ENCODE measurements around the gene PLA2G15.

PLA2G15 gene

DNA sequence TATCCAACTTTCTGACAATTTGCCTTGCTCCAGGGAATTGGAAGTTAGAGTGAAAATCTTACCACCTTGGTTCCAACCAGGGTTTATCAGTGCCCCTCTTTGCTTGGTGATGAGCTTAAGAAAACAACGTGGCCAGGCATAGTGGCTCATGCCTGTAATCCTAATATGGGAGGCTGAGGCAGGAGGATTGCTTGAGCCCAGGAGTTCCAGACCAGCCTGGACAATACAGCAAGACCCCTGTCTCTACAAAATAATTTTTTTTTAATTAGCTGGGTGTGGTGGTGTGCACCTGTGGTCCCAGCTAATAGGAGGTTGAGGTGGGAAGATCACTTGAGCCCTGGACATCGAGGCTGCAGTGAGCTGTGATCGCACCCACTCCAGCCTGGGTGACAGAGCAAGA lies 40.5 kb downstream of the PLA2G15 start:
- TF ChIP-seq TAF1 (IDR thresholded peaks at IDR 0.05; ENCODE audit: borderline replicate concordance, insufficient read depth, low read length) (no peak), POLR2AphosphoS5 (IDR thresholded peaks at IDR 0.05; ENCODE audit: low read depth, low read length) (no peak), FOXP2 (optimal IDR thresholded peaks at IDR 0.05; ENCODE audit: borderline replicate concordance, extremely low read depth, extremely low read length, insufficient read depth) (no peak), SIN3A (IDR thresholded peaks at IDR 0.05; ENCODE audit: borderline replicate concordance, insufficient read depth, low read length) (no peak)
- TF ChIP-seq, protein P1, sequence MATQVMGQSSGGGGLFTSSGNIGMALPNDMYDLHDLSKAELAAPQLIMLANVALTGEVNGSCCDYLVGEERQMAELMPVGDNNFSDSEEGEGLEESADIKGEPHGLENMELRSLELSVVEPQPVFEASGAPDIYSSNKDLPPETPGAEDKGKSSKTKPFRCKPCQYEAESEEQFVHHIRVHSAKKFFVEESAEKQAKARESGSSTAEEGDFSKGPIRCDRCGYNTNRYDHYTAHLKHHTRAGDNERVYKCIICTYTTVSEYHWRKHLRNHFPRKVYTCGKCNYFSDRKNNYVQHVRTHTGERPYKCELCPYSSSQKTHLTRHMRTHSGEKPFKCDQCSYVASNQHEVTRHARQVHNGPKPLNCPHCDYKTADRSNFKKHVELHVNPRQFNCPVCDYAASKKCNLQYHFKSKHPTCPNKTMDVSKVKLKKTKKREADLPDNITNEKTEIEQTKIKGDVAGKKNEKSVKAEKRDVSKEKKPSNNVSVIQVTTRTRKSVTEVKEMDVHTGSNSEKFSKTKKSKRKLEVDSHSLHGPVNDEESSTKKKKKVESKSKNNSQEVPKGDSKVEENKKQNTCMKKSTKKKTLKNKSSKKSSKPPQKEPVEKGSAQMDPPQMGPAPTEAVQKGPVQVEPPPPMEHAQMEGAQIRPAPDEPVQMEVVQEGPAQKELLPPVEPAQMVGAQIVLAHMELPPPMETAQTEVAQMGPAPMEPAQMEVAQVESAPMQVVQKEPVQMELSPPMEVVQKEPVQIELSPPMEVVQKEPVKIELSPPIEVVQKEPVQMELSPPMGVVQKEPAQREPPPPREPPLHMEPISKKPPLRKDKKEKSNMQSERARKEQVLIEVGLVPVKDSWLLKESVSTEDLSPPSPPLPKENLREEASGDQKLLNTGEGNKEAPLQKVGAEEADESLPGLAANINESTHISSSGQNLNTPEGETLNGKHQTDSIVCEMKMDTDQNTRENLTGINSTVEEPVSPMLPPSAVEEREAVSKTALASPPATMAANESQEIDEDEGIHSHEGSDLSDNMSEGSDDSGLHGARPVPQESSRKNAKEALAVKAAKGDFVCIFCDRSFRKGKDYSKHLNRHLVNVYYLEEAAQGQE (IDR thresholded peaks at IDR 0.05; ENCODE audit: insufficient read depth in 1 of 2, low read depth in 2 of 2, low read length in 2 of 2), result no peak

DNA sequence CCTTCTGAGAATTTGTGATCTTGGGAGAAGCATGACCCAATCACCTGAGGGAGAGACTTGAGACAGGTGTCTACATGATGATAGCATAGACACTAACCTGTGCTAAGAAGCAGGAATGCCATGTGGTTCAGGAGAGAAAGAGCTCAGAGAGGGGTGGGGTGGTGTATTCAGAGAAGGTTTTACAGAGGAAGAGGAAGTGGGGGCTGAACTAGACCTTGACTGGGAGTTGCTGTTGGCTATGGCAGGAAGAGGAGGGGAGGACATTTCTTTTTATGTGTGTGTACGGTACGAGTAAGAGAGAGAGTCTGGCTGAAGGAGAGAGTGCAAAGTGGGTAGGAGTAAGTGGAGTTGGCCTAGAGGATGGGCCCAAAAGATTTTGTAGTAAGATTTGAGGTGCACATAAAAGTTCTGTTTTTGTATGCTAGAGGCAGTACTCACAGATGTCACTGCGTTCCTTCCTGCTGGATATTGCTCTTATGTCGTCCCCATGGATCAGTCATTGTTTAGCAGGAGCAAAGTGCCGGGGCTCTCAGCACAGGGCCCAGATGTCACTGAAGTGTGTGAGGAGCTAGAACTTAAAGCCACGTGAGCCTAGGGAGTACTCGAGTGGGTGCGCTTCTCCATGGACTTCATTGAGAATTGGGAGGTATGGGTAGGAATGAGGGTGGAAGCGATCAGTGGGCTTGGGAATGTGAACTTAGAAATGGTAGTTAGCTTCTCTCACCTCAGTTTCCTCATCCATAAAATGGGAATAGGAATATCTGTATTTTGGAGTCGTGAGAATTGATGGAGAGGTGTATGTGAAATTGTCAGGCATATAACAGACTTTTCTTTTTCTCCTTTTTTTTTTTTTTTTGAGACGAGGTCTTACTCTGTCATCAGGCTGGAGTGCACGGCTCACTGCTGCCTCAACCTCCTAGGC lies 41.2 kb downstream of the PLA2G15 start:
- no peak for TF ChIP-seq FOXP2 (optimal IDR thresholded peaks at IDR 0.05; ENCODE audit: borderline replicate concordance, extremely low read depth, extremely low read length, insufficient read depth)
- no peak for TF ChIP-seq TAF1 (IDR thresholded peaks at IDR 0.05; ENCODE audit: borderline replicate concordance, insufficient read depth, low read length)
- TF ChIP-seq SIN3A (IDR thresholded peaks at IDR 0.05; ENCODE audit: borderline replicate concordance, insufficient read depth, low read length), result no peak
- TF ChIP-seq, protein P1 (IDR thresholded peaks at IDR 0.05; ENCODE audit: insufficient read depth in 1 of 2, low read depth in 2 of 2, low read length in 2 of 2), result no peak
- TF ChIP-seq POLR2AphosphoS5 (IDR thresholded peaks at IDR 0.05; ENCODE audit: low read depth, low read length), result no peak

DNA sequence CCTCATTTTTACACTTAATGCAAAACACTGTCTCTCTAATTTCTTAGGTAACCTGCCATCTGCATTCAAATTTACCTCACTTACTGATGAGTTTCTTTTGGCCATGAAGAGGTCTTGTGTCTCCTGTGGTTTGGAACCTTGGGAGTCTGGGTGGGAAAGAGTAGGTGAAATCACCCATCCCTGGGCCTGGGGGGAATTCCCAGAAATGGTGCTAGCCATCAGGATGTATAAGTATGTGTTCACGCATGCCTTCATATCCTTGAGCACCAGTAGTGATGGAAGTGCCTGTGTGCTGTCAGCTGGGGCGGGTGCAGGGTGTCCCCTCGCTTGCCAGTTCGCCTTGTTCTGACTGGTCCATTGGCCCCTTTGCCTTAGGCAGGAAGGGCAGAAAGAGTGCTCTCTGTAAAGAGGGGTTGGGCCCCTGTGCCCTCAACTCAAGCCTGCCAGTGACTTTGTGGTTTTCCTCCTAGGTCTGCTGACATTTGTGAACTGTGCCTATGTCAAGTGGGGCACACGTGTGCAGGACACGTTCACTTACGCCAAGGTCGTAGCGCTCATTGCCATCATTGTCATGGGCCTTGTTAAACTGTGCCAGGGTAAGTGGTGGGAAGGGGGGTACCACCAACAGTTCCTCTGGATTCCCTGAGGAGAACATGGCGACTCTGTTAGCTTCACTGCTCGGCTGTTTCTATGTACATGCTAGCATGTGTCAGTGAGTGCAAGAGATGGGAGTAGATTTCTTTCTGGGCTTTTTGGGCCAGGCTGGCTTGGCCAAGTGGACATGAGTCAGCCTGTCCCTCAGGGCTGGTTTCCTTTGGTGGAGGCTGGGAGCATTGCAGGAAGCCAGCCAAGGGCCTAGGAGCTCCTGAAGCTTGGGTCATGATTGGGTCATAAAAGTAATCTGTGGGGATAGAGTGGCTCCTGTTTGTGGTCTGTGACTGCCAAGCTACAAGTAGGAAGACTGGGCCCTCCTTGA lies 42.4 kb downstream of the PLA2G15 start:
- TF ChIP-seq, protein P1 (IDR thresholded peaks at IDR 0.05; ENCODE audit: insufficient read depth in 1 of 2, low read depth in 2 of 2, low read length in 2 of 2), result no peak
- TF ChIP-seq SIN3A (IDR thresholded peaks at IDR 0.05; ENCODE audit: borderline replicate concordance, insufficient read depth, low read length) (no peak), POLR2AphosphoS5 (IDR thresholded peaks at IDR 0.05; ENCODE audit: low read depth, low read length) (no peak), FOXP2 (optimal IDR thresholded peaks at IDR 0.05; ENCODE audit: borderline replicate concordance, extremely low read depth, extremely low read length, insufficient read depth) (no peak)

DNA sequence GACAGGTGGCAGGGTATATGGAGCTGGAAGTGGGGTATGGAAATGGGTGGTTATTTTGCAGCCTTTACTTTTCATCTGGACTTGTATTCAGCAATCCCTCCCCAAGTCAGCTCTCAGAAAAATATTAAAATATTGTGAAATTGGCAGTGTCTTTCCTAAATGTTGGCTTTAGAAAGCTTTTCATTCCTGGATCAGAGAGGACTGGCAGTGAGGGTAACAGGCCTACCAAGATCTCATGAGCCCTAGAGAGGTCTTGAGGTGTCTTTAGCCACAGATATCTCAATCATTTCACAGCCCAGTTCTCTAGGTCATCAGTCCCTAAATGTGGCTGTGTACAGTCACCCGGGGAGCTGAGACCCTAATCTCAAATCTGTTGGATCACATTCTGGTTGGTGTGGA lies 43.1 kb downstream of the PLA2G15 start:
- TF ChIP-seq POLR2AphosphoS5 (IDR thresholded peaks at IDR 0.05; ENCODE audit: low read depth, low read length) (no peak), SIN3A (IDR thresholded peaks at IDR 0.05; ENCODE audit: borderline replicate concordance, insufficient read depth, low read length) (no peak), FOXP2 (optimal IDR thresholded peaks at IDR 0.05; ENCODE audit: borderline replicate concordance, extremely low read depth, extremely low read length, insufficient read depth) (no peak), TAF1 (IDR thresholded peaks at IDR 0.05; ENCODE audit: borderline replicate concordance, insufficient read depth, low read length) (no peak)
- TF ChIP-seq, protein P1 (IDR thresholded peaks at IDR 0.05; ENCODE audit: insufficient read depth in 1 of 2, low read depth in 2 of 2, low read length in 2 of 2), result no peak
